Left ventricle myocardium inferior (tissue), 1 donor: ENCODE data around the gene CAPN13. TPM values are rescaled to one million over a fixed set of nuclear protein-coding genes. Genes with fewer than 3 reads are reported as not detected.

Experiments
- DNase-seq: peaks from one replicate; pipeline ENCODE4 v3.0.0-alpha.2; 2020
- H3K27ac ChIP-seq: fragments of 200-600 bp; replicated peaks from 2 replicates; pipeline ENCODE4 v1.8.0; 2021
- H3K27me3 ChIP-seq: fragments of 200-600 bp; 2 replicates; pipeline ENCODE4 v1.8.0; 2021; ENCODE audit warnings: low read depth
- H3K36me3 ChIP-seq: fragments of 200-600 bp; 2 replicates; pipeline ENCODE4 v1.8.0; 2021
- H3K4me1 ChIP-seq: fragments of 200-600 bp; 2 replicates; pipeline ENCODE4 v1.8.0; 2021
- H3K4me3 ChIP-seq: fragments of 200-600 bp; 2 replicates; pipeline ENCODE4 v1.8.0; 2021; ENCODE audit warnings: mild to moderate bottlenecking, moderate library complexity
- H3K9me3 ChIP-seq: fragments of 200-600 bp; replicated peaks from 2 replicates; pipeline ENCODE4 v1.8.0; 2021
- CTCF ChIP-seq: fragments of 200-600 bp; IDR thresholded peaks from 2 replicates; pipeline ENCODE4 v1.8.0; 2021; ENCODE audit warnings: antibody characterized with exemption, mild to moderate bottlenecking, borderline replicate concordance
- intact Hi-C: fragments of 100-400 bp; cut with micrococcal nuclease; formaldehyde crosslinking; loops from one replicate; pipeline ENCODE4 v1.11.0; 2022
- total RNA-seq: library from RNA; stranded (reverse); fragmentation: NEBNext Ultra II Directional; extraction: Animal tissue kit (Norgen Biotek cat#: 25700); gene quantifications from one replicate; pipeline ENCODE4 v1.2.1, GENCODE V29; 2021
- donor health status: DM: no; HTN: yes; CAD: no; lungs with severe emphysema.

Gene CAPN13
- total RNA-seq, 1 donor from 2014 or later: not detected

DNA sequence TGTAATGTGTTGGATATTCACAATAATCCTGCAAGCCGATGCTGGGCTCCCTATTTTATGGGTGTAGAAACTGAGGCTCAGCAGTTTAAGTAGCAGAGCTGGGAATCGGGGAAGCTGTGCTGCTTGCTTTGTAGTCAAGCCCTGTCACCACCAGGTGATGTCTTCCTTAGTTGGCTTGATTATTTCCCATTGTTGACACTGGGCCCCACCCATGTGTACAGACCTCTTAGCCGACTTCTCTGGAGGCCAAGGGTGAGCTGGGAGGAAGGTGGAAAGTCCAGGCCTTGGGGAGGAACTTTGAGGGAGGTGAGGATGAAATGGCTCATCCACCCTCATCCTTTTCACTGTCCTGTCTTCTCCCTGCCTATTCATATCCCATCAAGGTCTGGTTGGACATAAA is 60.0 kb downstream of the CAPN13 start:
- peaks cover 60% of the 10 kb centered on the region for H3K27me3 ChIP-seq
- TF ChIP-seq CTCF: no peak
- intact Hi-C loops: no loop called here
- H3K9me3 ChIP-seq: no peaks in the 10 kb centered on the region
- H3K36me3 ChIP-seq: no peaks in the 10 kb centered on the region
- no peak overlapping the region for H3K27ac ChIP-seq
- no peaks in the 10 kb centered on the region for H3K4me1 ChIP-seq
- DNase-seq: no peak
- H3K4me3 ChIP-seq: no peak overlapping the region

DNA sequence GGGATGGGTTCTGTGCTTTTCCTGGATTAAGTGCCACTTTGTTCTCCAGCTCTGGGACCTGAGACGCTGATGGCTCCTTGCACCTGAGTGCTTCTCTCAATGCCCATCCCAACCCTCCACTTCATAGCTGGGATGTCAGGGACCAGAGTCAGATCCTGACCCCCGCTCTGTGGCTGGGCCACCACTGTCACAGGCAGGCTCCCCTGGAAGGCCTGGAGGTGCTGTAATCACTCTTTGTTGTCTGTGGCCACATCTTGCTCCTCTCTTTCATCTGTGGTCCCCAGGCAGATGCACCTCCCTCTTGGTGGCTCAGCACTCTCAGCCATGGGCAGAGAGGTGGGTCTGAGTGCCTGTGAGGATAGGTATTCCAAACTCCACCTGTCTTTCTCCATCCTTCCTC is 62.4 kb downstream of the CAPN13 start:
- TF ChIP-seq CTCF: no peak
- Histone ChIP-seq H3K27ac (no peak overlapping the region), H3K9me3 (no peaks in the 10 kb centered on the region), H3K36me3 (no peaks in the 10 kb centered on the region), H3K4me3 (no peak overlapping the region), H3K27me3 (peaks cover 37% of the 10 kb centered on the region), H3K4me1 (no peaks in the 10 kb centered on the region)
- intact Hi-C loops: no loop called here
- DNase-seq: no peak

GRCh38 chr2:30741576-30741975 is 65.7 kb downstream of the CAPN13 start:
- DNase-seq: no peak
- no peak overlapping the region for H3K4me3 ChIP-seq
- peaks cover 34% of the 10 kb centered on the region for H3K27me3 ChIP-seq

GRCh38 chr2:30738141-30738911 is 68.9 kb downstream of the CAPN13 start:
- H3K4me3 ChIP-seq: no peak overlapping the region
- DNase-seq: no peak
- intact Hi-C loops: no loop called here
- H3K36me3 ChIP-seq: no peaks in the 10 kb centered on the region
- no peak overlapping the region for H3K27ac ChIP-seq
- no peak for TF ChIP-seq CTCF
- H3K9me3 ChIP-seq: no peaks in the 10 kb centered on the region
- peaks cover 48% of the 10 kb centered on the region for H3K27me3 ChIP-seq
- H3K4me1 ChIP-seq: no peaks in the 10 kb centered on the region

More at GRCh38 chr2:30741576-30741975, 65.7 kb downstream of the CAPN13 start:
- intact Hi-C loops: no loop called here
- no peak overlapping the region for H3K27ac ChIP-seq
- H3K36me3 ChIP-seq: no peaks in the 10 kb centered on the region
- TF ChIP-seq CTCF: no peak
- H3K9me3 ChIP-seq: no peaks in the 10 kb centered on the region
- no peaks in the 10 kb centered on the region for H3K4me1 ChIP-seq

GRCh38 chr2:30737326-30737610 is 70.0 kb downstream of the CAPN13 start:
- H3K4me1 ChIP-seq: no peaks in the 10 kb centered on the region
- peaks cover 58% of the 10 kb centered on the region for H3K27me3 ChIP-seq
- H3K4me3 ChIP-seq: no peak overlapping the region
- no peak for TF ChIP-seq CTCF
- H3K27ac ChIP-seq: no peak overlapping the region
- no peak for DNase-seq
- no peaks in the 10 kb centered on the region for H3K36me3 ChIP-seq
- intact Hi-C loops: no loop called here
- no peaks in the 10 kb centered on the region for H3K9me3 ChIP-seq
